HepG2 (cell line): Measurements from ENCODE around the gene FRMD8. TPM values are rescaled to one million over a fixed set of nuclear protein-coding genes. Genes with fewer than 3 reads are reported as not detected.

ENCODE experiments used
- EEA1 ChIP-seq: sonication (generic); formaldehyde crosslinking; IDR thresholded peaks from 2 replicates; pipeline ENCODE4 v1.5.1; 2020; ENCODE audit warnings: mild to moderate bottlenecking, missing genetic modification reagents, borderline replicate concordance
- HNRNPUL1 ChIP-seq: fragments of 200-400 bp; formaldehyde crosslinking; IDR thresholded peaks from 2 replicates; pipeline ENCODE4 v1.6.1; 2017; ENCODE audit warnings: low read depth, mild to moderate bottlenecking, low read length, moderate library complexity
- NFYC ChIP-seq: IDR thresholded peaks from 2 replicates; pipeline ENCODE4 v1.6.1; 2016; ENCODE audit warnings: missing genetic modification reagents, missing compliant biosample characterization
- USF2 ChIP-seq, 2 experiments: sonication (generic) in 1 of 2; formaldehyde crosslinking in 1 of 2; IDR thresholded peaks; 2 replicates each; pipeline versions ENCODE4 v1.5.1 to v1.6.1; 2011 to 2020; ENCODE audit warnings: borderline replicate concordance in 1 of 2, low read depth in 1 of 2, low read length in 1 of 2, mild to moderate bottlenecking in 1 of 2, missing genetic modification reagents in 1 of 2, moderate library complexity in 1 of 2
- ZNF782 ChIP-seq: sonication (generic); formaldehyde crosslinking; IDR thresholded peaks from 2 replicates; pipeline ENCODE4 v1.4.0; 2020; ENCODE audit warnings: missing genetic modification reagents, mild to moderate bottlenecking, borderline replicate concordance
- ZXDC ChIP-seq: sonication (generic); formaldehyde crosslinking; IDR thresholded peaks from 2 replicates; pipeline ENCODE4 v1.5.0; 2020; ENCODE audit warnings: mild to moderate bottlenecking, missing genetic modification reagents
- polyA plus RNA-seq, 8 experiments: library from polyadenylated mRNA; depleted of rRNA in 3 of 8; stranded (reverse) in 7 of 8; unstranded in 1 of 8; fragments of >200 nt; fragmentation: Illumina TruSeq in 4 of 8; extraction: Trizol in 4 of 8; gene quantifications; 2 replicates each; pipeline versions ENCODE4 v1.2.1 to v1.2.3, GENCODE V29; 2011 to 2016; ENCODE audit warnings: low read depth in 4 of 8, missing spikeins in 1 of 8, mixed read lengths in 1 of 8; ENCODE audit not compliant: insufficient read depth in 1 of 8
- total RNA-seq, 5 experiments: library from RNA; depleted of rRNA; stranded (reverse); fragments of >200 nt; fragmentation: Illumina TruSeq; extraction: Trizol; gene quantifications; 2 replicates each; pipeline ENCODE4 v1.2.3, GENCODE V29; 2016; ENCODE audit warnings: low read depth in 1 of 5

Gene FRMD8
- total and polyA plus RNA-seq, 2 of the 13 experiments (the other 11 are each of a cell fraction or from before 2014, with no cell fraction given) = 5.8 to 20.6 TPM

GRCh38 chr11:65379698-65380459 is 6.6 kb upstream of the FRMD8 start (continued):
- no peak for TF ChIP-seq ZXDC (CRISPR knock-in tag)
- TF ChIP-seq EEA1 (CRISPR knock-in tag) = no peak
- TF ChIP-seq USF2 (IDR thresholded peaks at IDR 0.05; ENCODE audit: low read depth, low read length) = no peak
- TF ChIP-seq USF2 (CRISPR knock-in tag; IDR thresholded peaks at IDR 0.05; ENCODE audit: borderline replicate concordance) = no peak
- TF ChIP-seq NFYC = no peak
- TF ChIP-seq HNRNPUL1 = no peak
- no peak for TF ChIP-seq ZNF782 (CRISPR knock-in tag)
